Natural killer cell (primary cell): ENCODE data around the gene TRIM59. TPM values are rescaled to one million over a fixed set of nuclear protein-coding genes. Genes with fewer than 3 reads are reported as not detected.

Source experiments
- ATAC-seq, 3 donors: fragments of 150-1000 bp in 2 of 3; fragments of 200-7000 bp in 1 of 3; cut with Tn5 transposase; 1 replicate in 1 of 3; 2 replicates in 2 of 3; pipeline ENCODE4 v1.10.0; 2021; ENCODE audit warnings: mild to moderate bottlenecking in 2 of 3, moderate library complexity in 2 of 3
- DNase-seq, 2 donors: peaks; one replicate each; pipeline versions ENCODE4 v3.0.0 to v3.0.0-alpha.2; 2013 to 2021; ENCODE audit warnings: mixed read lengths in 1 of 2
- H3K27ac ChIP-seq: one replicate; pipeline ENCODE4 v1.5.1; 2013; ENCODE audit warnings: mild to moderate bottlenecking, low read length
- H3K27me3 ChIP-seq: one replicate; pipeline ENCODE4 v1.6.1; 2013; ENCODE audit warnings: low read length; ENCODE audit not compliant: control insufficient read depth, insufficient read depth
- H3K36me3 ChIP-seq: one replicate; pipeline ENCODE4 v1.6.1; 2013; ENCODE audit warnings: low read length; ENCODE audit not compliant: control insufficient read depth, insufficient read depth
- H3K4me1 ChIP-seq: one replicate; pipeline ENCODE4 v1.6.1; 2013; ENCODE audit warnings: low read length; ENCODE audit not compliant: control insufficient read depth, insufficient read depth
- H3K4me3 ChIP-seq: one replicate; pipeline ENCODE4 v1.5.1; 2013; ENCODE audit warnings: low read length
- H3K9me3 ChIP-seq: one replicate; pipeline ENCODE4 v1.6.1; 2013; ENCODE audit warnings: low read length; ENCODE audit not compliant: control insufficient read depth, insufficient read depth
- H3K27ac Mint-ChIP-seq, 2 donors: one replicate each; pipeline ENCODE4 v1.8.0; 2022; ENCODE audit warnings: mild to moderate bottlenecking in 2 of 2, mixed read lengths in 2 of 2, moderate library complexity in 1 of 2
- H3K27me3 Mint-ChIP-seq, 2 donors: one replicate each; pipeline ENCODE4 v1.8.0; 2022; ENCODE audit warnings: low read depth in 2 of 2, mixed read lengths in 2 of 2
- H3K36me3 Mint-ChIP-seq: one replicate; pipeline ENCODE4 v1.8.0; 2022; ENCODE audit warnings: mixed read lengths
- H3K4me1 Mint-ChIP-seq, 2 donors: one replicate each; pipeline ENCODE4 v1.8.0; 2022; ENCODE audit warnings: mixed read lengths in 2 of 2
- H3K4me3 Mint-ChIP-seq: one replicate; pipeline ENCODE4 v1.8.0; 2022; ENCODE audit warnings: mild to moderate bottlenecking, moderate library complexity, mixed read lengths
- H3K9me3 Mint-ChIP-seq, 2 donors: one replicate each; pipeline ENCODE4 v1.8.0; 2022; ENCODE audit warnings: mixed read lengths in 2 of 2
- WGBS: methylation state at CpG from one replicate; pipeline ENCODE4 v1.1.7; 2013; ENCODE audit warnings: missing lambda C conversion rate; ENCODE audit not compliant: insufficient coverage; 5-methylcytosine and 5-hydroxymethylcytosine counted together
- intact Hi-C: fragments of 100-400 bp; cut with micrococcal nuclease; formaldehyde crosslinking; loops from one replicate; pipeline ENCODE4 v1.14.2; 2022
- total RNA-seq, 4 donors: library from RNA; stranded (reverse); fragments of 120-200 nt in 1 of 4; gene quantifications; one replicate each; pipeline versions ENCODE4 v1.2.3 to v1.2.4, GENCODE V29; 2013 to 2022
- TF ChIP-seq, protein P1 (sequence below): fragments of 200-600 bp; IDR thresholded peaks from one replicate; pipeline ENCODE4 v1.8.0; 2022; ENCODE audit warnings: antibody characterized with exemption

Gene TRIM59
- total RNA-seq, 3 donors from 2014 or later (not counting 1 experiment from before 2014, with no cell fraction given), result 16.7 to 20.3 (median 17.9) TPM

DNA sequence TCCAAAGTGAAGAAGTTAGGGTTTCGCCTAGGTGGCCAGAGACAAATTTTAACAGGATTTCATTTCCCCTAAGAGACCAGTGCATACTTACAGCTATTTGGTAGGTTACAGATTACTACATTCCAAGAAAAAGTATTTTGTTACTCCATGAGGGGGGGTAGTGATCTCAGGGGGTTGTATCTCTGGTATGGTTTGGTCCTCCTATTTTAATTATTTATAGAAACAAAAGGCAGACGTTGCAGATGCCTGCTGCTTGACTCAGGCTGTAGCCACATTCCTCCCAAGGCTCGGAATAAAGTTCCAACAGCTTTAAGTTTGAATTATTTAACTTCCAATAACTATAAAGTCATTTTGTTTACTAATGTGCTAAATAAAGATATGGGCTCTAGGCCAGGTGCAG is 1.3 kb upstream of the TRIM59 start:
- intact Hi-C loops, result no loop called here
- WGBS, result 100% methylated on average over 1 of the region's 3 CpGs
- H3K36me3 ChIP-seq, result no peaks in the 10 kb centered on the region
- H3K4me1 ChIP-seq, result peaks cover 7% of the 10 kb centered on the region
- Mint-ChIP-seq H3K4me3 (peak overlapping the region; percentile 99), H3K36me3 (no peaks in the 10 kb centered on the region), H3K27ac (peak overlapping the region; percentile 94 to 99), H3K4me1 (peaks cover 27 to 28% of the 10 kb centered on the region in 2 donors), H3K9me3 (no peaks in the 10 kb centered on the region), H3K27me3 (no peaks in the 10 kb centered on the region)
- peaks cover 7% of the 10 kb centered on the region for H3K9me3 ChIP-seq
- no peaks in the 10 kb centered on the region for H3K27me3 ChIP-seq
- ATAC-seq (no peak), DNase-seq (no peak)
- H3K27ac ChIP-seq, result no peak overlapping the region
- TF ChIP-seq, protein P1, sequence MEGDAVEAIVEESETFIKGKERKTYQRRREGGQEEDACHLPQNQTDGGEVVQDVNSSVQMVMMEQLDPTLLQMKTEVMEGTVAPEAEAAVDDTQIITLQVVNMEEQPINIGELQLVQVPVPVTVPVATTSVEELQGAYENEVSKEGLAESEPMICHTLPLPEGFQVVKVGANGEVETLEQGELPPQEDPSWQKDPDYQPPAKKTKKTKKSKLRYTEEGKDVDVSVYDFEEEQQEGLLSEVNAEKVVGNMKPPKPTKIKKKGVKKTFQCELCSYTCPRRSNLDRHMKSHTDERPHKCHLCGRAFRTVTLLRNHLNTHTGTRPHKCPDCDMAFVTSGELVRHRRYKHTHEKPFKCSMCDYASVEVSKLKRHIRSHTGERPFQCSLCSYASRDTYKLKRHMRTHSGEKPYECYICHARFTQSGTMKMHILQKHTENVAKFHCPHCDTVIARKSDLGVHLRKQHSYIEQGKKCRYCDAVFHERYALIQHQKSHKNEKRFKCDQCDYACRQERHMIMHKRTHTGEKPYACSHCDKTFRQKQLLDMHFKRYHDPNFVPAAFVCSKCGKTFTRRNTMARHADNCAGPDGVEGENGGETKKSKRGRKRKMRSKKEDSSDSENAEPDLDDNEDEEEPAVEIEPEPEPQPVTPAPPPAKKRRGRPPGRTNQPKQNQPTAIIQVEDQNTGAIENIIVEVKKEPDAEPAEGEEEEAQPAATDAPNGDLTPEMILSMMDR, result no peak
- H3K4me3 ChIP-seq, result no peak overlapping the region

DNA sequence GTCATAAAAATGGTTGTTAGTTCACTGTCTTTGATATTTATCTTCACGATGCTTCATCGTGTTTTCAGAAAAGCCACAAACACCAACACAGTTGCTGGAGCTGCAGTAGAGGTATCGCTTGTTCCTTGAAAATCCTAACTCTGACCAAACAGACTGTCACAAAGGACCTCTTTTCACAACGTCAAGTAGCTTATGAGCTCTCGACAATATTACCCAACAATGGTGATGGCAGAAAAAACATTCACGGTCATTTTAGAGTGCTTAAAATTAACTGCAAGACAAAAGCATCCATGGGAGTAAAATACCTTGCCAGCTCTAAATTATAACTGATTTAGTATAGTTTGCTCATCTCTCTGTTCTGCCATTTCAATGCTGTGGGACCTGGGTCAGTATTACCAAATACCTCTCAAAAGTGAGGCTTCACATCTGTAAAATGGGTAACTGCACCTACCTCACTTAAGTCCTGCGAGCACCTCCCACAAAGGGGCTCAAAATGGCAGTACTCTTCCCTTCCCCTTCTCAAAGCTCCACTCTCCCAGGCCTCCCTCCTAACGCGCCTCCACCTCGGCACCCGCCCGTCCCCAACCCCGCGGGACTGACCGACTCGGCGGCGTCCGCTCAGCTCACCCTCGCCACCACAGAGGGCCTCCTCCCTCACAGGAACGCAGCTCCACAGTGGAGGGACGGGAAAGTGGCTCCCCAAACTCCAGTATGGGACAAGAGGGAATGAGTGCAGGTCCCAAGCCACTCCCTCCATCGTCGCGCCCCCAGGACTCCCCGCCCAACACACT is 546 bp downstream of the TRIM59 start:
- Histone ChIP-seq H3K9me3 (peaks cover 7% of the 10 kb centered on the region), H3K4me3 (peak overlapping the region; percentile 79), H3K27ac (peak overlapping the region; percentile 88), H3K36me3 (no peaks in the 10 kb centered on the region), H3K4me1 (peaks cover 7% of the 10 kb centered on the region), H3K27me3 (no peaks in the 10 kb centered on the region)
- peak; percentile 31 to 43 (median 32) for ATAC-seq
- peak overlapping the region; percentile 99 for H3K4me3 Mint-ChIP-seq
- peaks cover 34 to 35% of the 10 kb centered on the region in 2 donors for H3K4me1 Mint-ChIP-seq
- under 1% methylated on average over 26 of the region's 26 CpGs for WGBS
- no peaks in the 10 kb centered on the region for H3K36me3 Mint-ChIP-seq
- H3K9me3 Mint-ChIP-seq, result no peaks in the 10 kb centered on the region
- H3K27me3 Mint-ChIP-seq, result no peaks in the 10 kb centered on the region
- DNase-seq, result peak in 1 of 2 donors; percentile 70
- TF ChIP-seq, protein P1, result no peak
- intact Hi-C loops, result loop anchor here (1.0 to 2.0 kb wide), 2 partner anchors 50 to 116 kb away; partner anchors contain the start of genes IFT80, KPNA4 and SMC4
- peak overlapping the region; percentile 94 to 99 for H3K27ac Mint-ChIP-seq

DNA sequence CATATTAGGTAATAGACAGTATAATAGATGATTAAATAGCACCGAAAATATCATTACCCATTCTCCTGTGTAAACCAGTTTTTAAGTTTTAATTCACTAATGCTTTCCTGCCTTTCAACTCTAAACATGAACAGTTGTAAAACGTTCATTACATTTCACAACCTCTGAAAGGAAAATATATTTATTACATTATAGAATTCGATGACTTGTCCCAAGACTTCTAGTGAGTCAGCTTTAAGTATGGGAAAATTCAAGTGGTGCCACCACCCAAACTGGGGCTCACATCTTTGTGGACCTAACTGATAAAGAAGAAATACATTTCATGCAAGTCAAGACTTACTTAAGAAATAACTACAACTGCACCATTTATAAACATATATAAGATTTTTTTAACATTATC is 2.0 kb downstream of the TRIM59 start:
- TF ChIP-seq, protein P1, result no peak
- no peak overlapping the region for H3K4me3 ChIP-seq
- Mint-ChIP-seq H3K27me3 (no peaks in the 10 kb centered on the region), H3K9me3 (no peaks in the 10 kb centered on the region), H3K27ac (no peak overlapping the region), H3K36me3 (no peaks in the 10 kb centered on the region), H3K4me1 (peaks cover 34 to 35% of the 10 kb centered on the region in 2 donors), H3K4me3 (no peak overlapping the region)
- H3K27me3 ChIP-seq, result no peaks in the 10 kb centered on the region
- WGBS, result no CpG with 5 or more reads among the region's 3 CpGs
- H3K9me3 ChIP-seq, result peaks cover 7% of the 10 kb centered on the region
- intact Hi-C loops, result no loop called here
- no peak overlapping the region for H3K27ac ChIP-seq
- H3K4me1 ChIP-seq, result peaks cover 7% of the 10 kb centered on the region
- no peak for ATAC-seq
- no peaks in the 10 kb centered on the region for H3K36me3 ChIP-seq
- DNase-seq, result no peak
